Adrenal gland (tissue), 12 donors: ENCODE results near the gene FOXJ1. TPM values are rescaled to one million over a fixed set of nuclear protein-coding genes. Genes with fewer than 3 reads are reported as not detected.

Source experiments
- DNase-seq, 7 donors: peaks; one replicate each; pipeline ENCODE4 v3.0.0-alpha.2; 2019 to 2020
- H3K27ac ChIP-seq, 5 donors: fragments of 200-600 bp; sonication (generic) in 4 of 5; 1 replicate in 3 of 5; 2 replicates in 2 of 5; pipeline versions ENCODE4 v1.5.1 to v1.8.0; 2016 to 2020; ENCODE audit warnings: mild to moderate bottlenecking in 1 of 5
- H3K27me3 ChIP-seq: fragments of 200-600 bp; 2 replicates; pipeline ENCODE4 v1.8.0; 2021
- H3K36me3 ChIP-seq, 2 donors: fragments of 200-600 bp; replicated peaks in 1 of 2; 1 replicate in 1 of 2; 2 replicates in 1 of 2; pipeline versions ENCODE4 v1.5.1 to v1.8.0; 2018 to 2022
- H3K4me1 ChIP-seq, 2 donors: fragments of 200-600 bp; replicated peaks in 1 of 2; 1 replicate in 1 of 2; 2 replicates in 1 of 2; pipeline versions ENCODE4 v1.5.1 to v1.8.0; 2018 to 2021
- H3K4me3 ChIP-seq, 4 donors: fragments of 200-600 bp; sonication (generic) in 3 of 4; one replicate each; pipeline ENCODE4 v1.5.1; 2016 to 2018
- H3K9me3 ChIP-seq, 3 donors: fragments of 200-600 bp; sonication (generic) in 1 of 3; replicated peaks in 1 of 3; 1 replicate in 2 of 3; 2 replicates in 1 of 3; pipeline versions ENCODE4 v1.5.1 to v1.8.0; 2016 to 2021
- POLR2A ChIP-seq, 2 donors: fragments of 450-650 bp; IDR thresholded peaks; one replicate each; pipeline ENCODE4 v1.6.1; 2017; ENCODE audit warnings: antibody characterized with exemption in 2 of 2, mild to moderate bottlenecking in 2 of 2, moderate library complexity in 1 of 2
- WGBS, 4 donors: extraction: QIAGEN DNeasy Blood & Tissue Kit in 2 of 4; methylation state at CpG; one replicate each; pipeline versions ENCODE4 v1.1.5 to v1.1.7; 2013 to 2017; 5-methylcytosine and 5-hydroxymethylcytosine counted together
- intact Hi-C, 2 donors: fragments of 100-400 bp; cut with DNase I; formaldehyde crosslinking; loops; one replicate each; pipeline versions ENCODE4 v1.14.1 to v1.15.0; 2022 to 2023
- polyA plus RNA-seq, 3 donors: library from polyadenylated mRNA; stranded (reverse); fragments of 200-250 nt in 2 of 3; fragments of 350-450 nt in 1 of 3; fragmentation: Illumina TruSeq in 1 of 3; extraction: RNeasy Lipid Tissue Mini Kit (QIAGEN cat#74804) in 1 of 3; gene quantifications; one replicate each; pipeline ENCODE4 v1.2.3, GENCODE V29; 2013 to 2014
- total RNA-seq, 9 donors: library from RNA; depleted of rRNA in 4 of 9; stranded (reverse); fragments of >200 nt in 4 of 9; fragments of 120-200 nt in 1 of 9; fragmentation: NEBNext Ultra II Directional in 1 of 9; extraction: Animal tissue kit (Norgen Biotek cat#: 25700) in 1 of 9; gene quantifications; one replicate each; pipeline versions ENCODE4 v1.1.0 to v1.2.4, GENCODE V29; 2013 to 2023
- TF ChIP-seq, protein P1 (sequence below), 6 experiments: fragments of 450-650 bp in 4 of 6; fragments of 200-600 bp in 2 of 6; sonication (generic) in 1 of 6; IDR thresholded peaks; 1 replicate in 5 of 6; 2 replicates in 1 of 6; pipeline versions ENCODE4 v1.5.1 to v1.8.0; 2016 to 2021; ENCODE audit warnings: antibody characterized with exemption in 6 of 6, mild to moderate bottlenecking in 2 of 6, moderate library complexity in 1 of 6
- donor health status: healthy with polysubstance abuse.
- donor health status: Bipolar disorder and iron deficiency.
- donor health status: DM: yes; HTN: yes; CAD: no.
- donor health status: DM: no; HTN: no; CAD: no.
- donor health status: DM: no; HTN: no; CAD: no.
- donor health status: DM: yes; HTN: yes; CAD: no.

The FOXJ1 gene
- total and polyA plus RNA-seq, 12 donors: 0.06 to 0.18 (median 0.07) TPM; not detected in 9

DNA sequence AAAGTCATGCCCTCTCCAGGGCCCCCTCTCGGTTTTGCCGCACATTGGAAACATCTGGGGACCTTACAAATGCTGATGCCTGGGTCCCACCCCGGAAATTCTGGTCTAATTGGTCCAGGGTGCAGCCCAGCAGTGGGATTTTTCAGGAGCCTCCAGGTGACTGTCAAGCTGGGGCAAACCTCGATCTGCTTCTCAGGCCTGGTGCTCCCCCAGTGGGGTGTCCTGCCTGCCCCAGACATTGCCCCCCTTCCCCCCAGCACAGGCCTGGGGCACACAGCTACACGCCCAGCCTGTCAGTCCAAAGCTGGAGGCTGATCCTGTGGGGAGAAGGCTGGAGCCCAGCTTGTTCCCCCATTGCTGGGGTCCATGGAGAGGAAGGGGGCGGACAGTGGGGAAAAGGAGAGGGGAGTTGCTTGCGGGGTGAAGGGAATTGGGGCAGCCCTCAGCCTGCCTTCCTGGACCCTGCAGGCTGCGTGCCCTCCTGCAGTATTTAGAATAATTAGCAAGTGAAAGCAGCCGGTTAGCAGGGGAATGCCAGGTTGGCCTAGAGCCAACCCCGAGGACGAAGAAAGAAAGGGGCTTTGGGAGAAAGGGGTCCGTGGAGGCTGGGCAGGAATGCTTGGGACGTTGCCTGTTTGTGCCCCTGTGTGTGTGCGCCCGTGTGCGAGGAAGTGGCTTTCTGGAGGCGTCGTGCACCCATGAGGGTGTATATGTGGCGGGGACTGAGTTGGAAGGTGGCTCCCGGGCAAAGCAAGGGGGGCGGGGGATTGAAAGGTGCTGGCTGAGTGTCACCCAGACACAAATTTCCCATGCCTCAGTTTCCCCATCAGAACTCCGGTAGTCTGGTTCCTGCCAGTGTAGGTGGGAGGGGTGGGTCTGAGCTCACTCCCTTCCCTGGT is 5.9 kb downstream of the FOXJ1 start:
- H3K27me3 ChIP-seq: peaks cover 61% of the 10 kb centered on the region
- WGBS, 4 donors: 46 to 53% (median 52%) methylated on average over 15 to 22 of the region's 22 CpGs
- intact Hi-C loops: no loop called here
- peaks cover 0 to 3% of the 10 kb centered on the region in 2 donors for H3K4me1 ChIP-seq
- no peaks in the 10 kb centered on the region for H3K36me3 ChIP-seq
- DNase-seq: no peak
- no peak overlapping the region for H3K27ac ChIP-seq
- no peaks in the 10 kb centered on the region for H3K9me3 ChIP-seq
- TF ChIP-seq, protein P1, sequence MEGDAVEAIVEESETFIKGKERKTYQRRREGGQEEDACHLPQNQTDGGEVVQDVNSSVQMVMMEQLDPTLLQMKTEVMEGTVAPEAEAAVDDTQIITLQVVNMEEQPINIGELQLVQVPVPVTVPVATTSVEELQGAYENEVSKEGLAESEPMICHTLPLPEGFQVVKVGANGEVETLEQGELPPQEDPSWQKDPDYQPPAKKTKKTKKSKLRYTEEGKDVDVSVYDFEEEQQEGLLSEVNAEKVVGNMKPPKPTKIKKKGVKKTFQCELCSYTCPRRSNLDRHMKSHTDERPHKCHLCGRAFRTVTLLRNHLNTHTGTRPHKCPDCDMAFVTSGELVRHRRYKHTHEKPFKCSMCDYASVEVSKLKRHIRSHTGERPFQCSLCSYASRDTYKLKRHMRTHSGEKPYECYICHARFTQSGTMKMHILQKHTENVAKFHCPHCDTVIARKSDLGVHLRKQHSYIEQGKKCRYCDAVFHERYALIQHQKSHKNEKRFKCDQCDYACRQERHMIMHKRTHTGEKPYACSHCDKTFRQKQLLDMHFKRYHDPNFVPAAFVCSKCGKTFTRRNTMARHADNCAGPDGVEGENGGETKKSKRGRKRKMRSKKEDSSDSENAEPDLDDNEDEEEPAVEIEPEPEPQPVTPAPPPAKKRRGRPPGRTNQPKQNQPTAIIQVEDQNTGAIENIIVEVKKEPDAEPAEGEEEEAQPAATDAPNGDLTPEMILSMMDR (IDR thresholded peaks at IDR 0.05): no peak
- TF ChIP-seq POLR2A (IDR thresholded peaks at IDR 0.05): no peak
- no peak overlapping the region for H3K4me3 ChIP-seq

DNA sequence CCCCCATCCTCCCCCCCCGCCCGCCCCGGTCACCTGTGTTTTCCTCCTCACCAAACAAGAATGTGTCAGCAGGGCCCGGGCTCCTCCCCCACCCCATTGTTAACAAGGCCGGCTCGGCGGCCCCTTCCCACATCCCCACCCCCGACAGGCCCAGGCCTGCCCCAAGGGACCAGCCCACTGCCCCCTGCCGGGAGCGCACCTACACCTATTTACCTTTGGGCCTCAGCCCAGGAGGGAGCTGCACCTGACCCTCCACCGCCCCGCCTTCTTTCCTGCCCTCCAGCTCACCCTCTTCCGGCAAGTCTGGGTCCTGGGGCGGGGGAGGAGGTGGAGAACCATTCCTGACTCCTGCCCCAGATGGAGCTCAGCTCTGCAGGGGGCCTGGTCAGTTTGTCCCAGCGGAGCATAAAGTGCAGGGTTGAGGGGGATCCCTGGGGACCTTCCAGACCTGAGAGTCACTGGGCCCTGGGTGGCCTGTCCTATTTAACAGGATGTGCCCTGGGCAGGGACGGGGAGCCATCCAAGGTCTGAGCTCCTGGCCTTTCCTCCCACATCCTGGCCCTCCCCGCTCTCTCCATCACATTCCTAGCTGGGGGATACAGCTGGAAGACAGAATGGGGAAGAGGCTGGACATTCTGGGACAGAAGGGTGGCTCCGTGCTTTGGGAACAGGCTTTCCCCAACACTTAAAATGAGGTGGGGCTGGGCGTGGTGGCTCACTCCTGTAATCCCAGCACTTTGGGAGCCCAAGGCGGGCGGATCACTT is 8.3 kb downstream of the FOXJ1 start:
- H3K36me3 ChIP-seq: no peaks in the 10 kb centered on the region
- H3K4me3 ChIP-seq: no peak overlapping the region
- no peak for DNase-seq
- H3K9me3 ChIP-seq: no peaks in the 10 kb centered on the region
- TF ChIP-seq POLR2A (IDR thresholded peaks at IDR 0.05): no peak
- TF ChIP-seq, protein P1 (IDR thresholded peaks at IDR 0.05): no peak
- H3K27me3 ChIP-seq: peaks cover 37% of the 10 kb centered on the region
- 48 to 88% (median 54%) methylated on average over 5 to 21 of the region's 21 CpGs for WGBS, 4 donors
- no peak overlapping the region for H3K27ac ChIP-seq
- intact Hi-C loops: no loop called here
- no peaks in the 10 kb centered on the region for H3K4me1 ChIP-seq

DNA sequence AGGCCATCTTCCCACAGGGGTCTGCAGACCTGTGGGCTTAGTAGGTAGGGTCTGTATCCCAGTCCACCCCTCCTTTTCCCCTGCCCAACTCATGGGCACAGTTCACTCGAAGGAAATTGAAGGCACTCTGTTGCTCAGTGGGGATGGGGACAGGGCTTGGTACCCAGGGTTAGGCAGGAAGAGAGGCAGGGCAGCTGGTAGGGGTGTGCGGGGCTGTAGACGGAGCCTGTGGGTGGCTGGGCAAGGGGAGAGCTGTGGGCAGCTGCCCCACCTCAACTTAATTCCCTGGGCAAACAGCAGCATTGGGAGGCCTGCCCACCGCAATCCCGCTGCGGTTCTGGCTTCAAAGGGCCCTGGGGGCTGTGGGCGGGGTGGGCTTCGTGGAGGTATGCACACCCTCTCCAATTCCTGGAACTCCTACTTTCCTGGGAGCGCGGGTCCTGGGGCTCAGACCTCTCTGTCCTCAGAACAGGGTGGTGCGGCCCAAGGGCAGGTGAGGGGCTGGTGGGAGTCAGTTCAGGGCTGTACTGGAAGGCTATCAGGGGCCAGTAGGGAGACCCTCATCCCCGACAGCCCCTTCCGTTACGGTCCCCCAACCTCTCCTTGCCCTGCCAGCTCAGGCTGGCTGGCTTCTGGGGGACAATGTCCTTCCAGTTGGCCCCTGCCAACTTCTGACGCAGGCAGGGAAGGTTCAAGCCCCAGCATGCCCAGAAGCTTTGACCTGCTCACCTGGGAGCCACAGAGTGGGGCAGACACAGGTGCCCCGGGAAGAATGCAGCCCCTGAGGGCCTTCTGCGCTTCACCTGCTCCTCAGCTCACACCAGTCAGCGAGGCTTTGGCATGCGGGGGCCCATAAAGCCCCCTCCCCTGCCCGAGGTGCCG is 9.1 kb downstream of the FOXJ1 start:
- Histone ChIP-seq H3K4me3 (no peak overlapping the region), H3K4me1 (no peaks in the 10 kb centered on the region), H3K27ac (no peak overlapping the region), H3K27me3 (peaks cover 29% of the 10 kb centered on the region), H3K9me3 (no peaks in the 10 kb centered on the region), H3K36me3 (no peaks in the 10 kb centered on the region)
- WGBS, 4 donors: 68 to 82% (median 75%) methylated on average over 4 to 21 of the region's 21 CpGs
- TF ChIP-seq, protein P1 (IDR thresholded peaks at IDR 0.05): no peak
- TF ChIP-seq POLR2A (IDR thresholded peaks at IDR 0.05): no peak
- intact Hi-C loops: no loop called here
- DNase-seq: no peak
